Testis (tissue), 3 donors: ENCODE results near the gene PTPN3. TPM values are rescaled to one million over a fixed set of nuclear protein-coding genes. Genes with fewer than 3 reads are reported as not detected.

Experiments used
- DNase-seq: peaks from one replicate; pipeline ENCODE4 v3.0.0-alpha.2; 2019
- H3K27ac ChIP-seq, 2 donors: fragments of 200-600 bp; sonication (generic); one replicate each; pipeline ENCODE4 v1.5.1; 2019
- H3K27me3 ChIP-seq: fragments of 200-600 bp; sonication (generic); one replicate; pipeline ENCODE4 v1.5.1; 2019
- H3K36me3 ChIP-seq: fragments of 200-600 bp; sonication (generic); one replicate; pipeline ENCODE4 v1.5.1; 2017; ENCODE audit warnings: low read depth; ENCODE audit errors: missing control alignments
- H3K4me1 ChIP-seq: fragments of 200-600 bp; sonication (generic); one replicate; pipeline ENCODE4 v1.5.1; 2019
- H3K4me3 ChIP-seq, 2 donors: fragments of 200-600 bp; sonication (generic); one replicate each; pipeline ENCODE4 v1.5.1; 2017 to 2019
- H3K9me3 ChIP-seq: fragments of 200-600 bp; sonication (generic); one replicate; pipeline ENCODE4 v1.5.1; 2017
- POLR2A ChIP-seq: fragments of 450-650 bp; IDR thresholded peaks from one replicate; pipeline ENCODE4 v1.6.1; 2017; ENCODE audit warnings: antibody characterized with exemption, mild to moderate bottlenecking, moderate library complexity
- WGBS, 2 donors: methylation state at CpG; one replicate each; pipeline ENCODE4 v1.1.5; 2018; 5-methylcytosine and 5-hydroxymethylcytosine counted together
- intact Hi-C: fragments of 100-400 bp; cut with DNase I; formaldehyde crosslinking; loops from one replicate; pipeline ENCODE4 v1.15.1; 2023; ENCODE audit warnings: low total_unique reads
- polyA plus RNA-seq: library from polyadenylated mRNA; stranded (reverse); fragments of 350-450 nt; fragmentation: Illumina TruSeq; extraction: RNeasy Lipid Tissue Mini Kit (QIAGEN cat#74804); gene quantifications from one replicate; pipeline ENCODE4 v1.2.3, GENCODE V29; 2014; ENCODE audit warnings: low read depth, low replicate concordance; ENCODE audit not compliant: insufficient read depth
- total RNA-seq, 2 donors: library from RNA; depleted of rRNA; stranded (reverse); fragments of >200 nt; gene quantifications; one replicate each; pipeline ENCODE4 v1.2.3, GENCODE V29; 2016
- TF ChIP-seq, protein P1 (sequence below), 3 experiments: fragments of 450-650 bp in 2 of 3; fragments of 200-600 bp in 1 of 3; sonication (generic) in 1 of 3; IDR thresholded peaks; one replicate each; pipeline ENCODE4 v1.5.1; 2016 to 2019; ENCODE audit warnings: antibody characterized with exemption in 3 of 3, mild to moderate bottlenecking in 2 of 3, moderate library complexity in 1 of 3

The PTPN3 gene
- total and polyA plus RNA-seq, 3 donors from 2014 or later, result 6.6 to 8.1 (median 7.0) TPM

DNA sequence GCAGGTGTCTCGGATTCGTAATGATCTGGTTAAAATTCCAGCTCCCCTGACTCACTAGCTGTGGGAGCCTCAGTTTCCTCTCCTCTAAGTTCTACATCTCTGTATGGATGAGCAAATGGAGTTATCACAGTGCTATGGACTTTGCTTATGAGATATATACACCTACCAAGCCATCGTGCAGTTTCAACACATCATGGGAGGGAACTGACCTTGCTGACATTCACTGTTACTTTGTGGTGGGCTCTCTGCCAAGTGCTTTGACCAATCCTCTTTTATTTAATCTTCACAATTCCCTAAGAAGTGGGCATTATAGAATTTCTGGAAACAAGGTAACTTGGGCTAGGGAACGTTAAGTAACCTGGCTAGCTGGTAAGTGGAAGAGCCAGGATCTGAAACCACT is 70.2 kb downstream of the PTPN3 start:
- Histone ChIP-seq H3K27me3 (no peaks in the 10 kb centered on the region), H3K27ac (no peak overlapping the region), H3K36me3 (no peaks in the 10 kb centered on the region), H3K4me3 (no peak overlapping the region), H3K4me1 (no peaks in the 10 kb centered on the region), H3K9me3 (no peaks in the 10 kb centered on the region)
- 68 to 70% methylated on average over 4 of the region's 4 CpGs for WGBS, 2 donors
- no peak for DNase-seq
- no peak for TF ChIP-seq POLR2A
- TF ChIP-seq, protein P1, sequence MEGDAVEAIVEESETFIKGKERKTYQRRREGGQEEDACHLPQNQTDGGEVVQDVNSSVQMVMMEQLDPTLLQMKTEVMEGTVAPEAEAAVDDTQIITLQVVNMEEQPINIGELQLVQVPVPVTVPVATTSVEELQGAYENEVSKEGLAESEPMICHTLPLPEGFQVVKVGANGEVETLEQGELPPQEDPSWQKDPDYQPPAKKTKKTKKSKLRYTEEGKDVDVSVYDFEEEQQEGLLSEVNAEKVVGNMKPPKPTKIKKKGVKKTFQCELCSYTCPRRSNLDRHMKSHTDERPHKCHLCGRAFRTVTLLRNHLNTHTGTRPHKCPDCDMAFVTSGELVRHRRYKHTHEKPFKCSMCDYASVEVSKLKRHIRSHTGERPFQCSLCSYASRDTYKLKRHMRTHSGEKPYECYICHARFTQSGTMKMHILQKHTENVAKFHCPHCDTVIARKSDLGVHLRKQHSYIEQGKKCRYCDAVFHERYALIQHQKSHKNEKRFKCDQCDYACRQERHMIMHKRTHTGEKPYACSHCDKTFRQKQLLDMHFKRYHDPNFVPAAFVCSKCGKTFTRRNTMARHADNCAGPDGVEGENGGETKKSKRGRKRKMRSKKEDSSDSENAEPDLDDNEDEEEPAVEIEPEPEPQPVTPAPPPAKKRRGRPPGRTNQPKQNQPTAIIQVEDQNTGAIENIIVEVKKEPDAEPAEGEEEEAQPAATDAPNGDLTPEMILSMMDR (IDR thresholded peaks at IDR 0.05), result no peak
- intact Hi-C loops, result no loop called here

DNA sequence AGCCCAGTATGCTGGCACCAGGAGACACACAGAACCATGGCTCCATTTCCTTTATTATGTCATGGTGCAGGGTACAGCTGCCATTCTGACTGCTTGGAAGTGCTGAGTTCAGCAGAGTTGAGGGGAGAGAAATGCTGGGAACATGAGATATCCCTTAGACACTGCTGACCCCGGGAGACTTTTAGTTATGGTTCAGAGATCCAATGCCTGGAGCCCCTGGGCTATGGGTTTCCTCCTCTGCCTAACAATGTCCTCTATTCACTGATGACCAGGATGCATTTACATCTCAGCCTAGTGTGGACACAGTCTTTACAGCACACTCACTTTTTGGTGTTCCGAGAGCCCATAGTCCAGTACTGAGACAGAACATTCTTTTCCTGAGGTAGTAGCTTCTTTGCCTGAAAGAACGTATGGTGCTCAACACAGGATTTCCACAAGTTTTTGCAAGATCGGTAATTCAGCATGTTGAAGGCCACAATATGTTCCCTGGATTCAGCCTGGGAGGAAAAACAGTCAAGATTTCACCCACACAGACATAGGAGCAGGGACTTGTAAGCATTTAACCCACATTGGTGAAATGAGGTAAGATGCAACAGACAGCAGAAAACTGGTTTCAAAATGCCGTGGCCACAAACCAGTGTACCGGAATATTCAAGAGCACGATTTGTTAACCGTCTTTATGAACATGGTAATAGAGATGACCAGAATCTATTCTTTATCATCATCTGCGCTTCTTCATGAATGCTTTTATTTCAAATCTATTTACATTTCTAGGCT is 71.3 kb downstream of the PTPN3 start:
- TF ChIP-seq, protein P1 (IDR thresholded peaks at IDR 0.05), result no peak
- TF ChIP-seq POLR2A, result no peak
- H3K4me3 ChIP-seq, result no peak overlapping the region
- H3K36me3 ChIP-seq, result no peaks in the 10 kb centered on the region
- no peaks in the 10 kb centered on the region for H3K4me1 ChIP-seq
- H3K9me3 ChIP-seq, result no peaks in the 10 kb centered on the region
- no peaks in the 10 kb centered on the region for H3K27me3 ChIP-seq
- intact Hi-C loops, result no loop called here
- WGBS, 2 donors, result 84% methylated on average over 9 of the region's 9 CpGs
- H3K27ac ChIP-seq, result no peak overlapping the region
- DNase-seq, result no peak

DNA sequence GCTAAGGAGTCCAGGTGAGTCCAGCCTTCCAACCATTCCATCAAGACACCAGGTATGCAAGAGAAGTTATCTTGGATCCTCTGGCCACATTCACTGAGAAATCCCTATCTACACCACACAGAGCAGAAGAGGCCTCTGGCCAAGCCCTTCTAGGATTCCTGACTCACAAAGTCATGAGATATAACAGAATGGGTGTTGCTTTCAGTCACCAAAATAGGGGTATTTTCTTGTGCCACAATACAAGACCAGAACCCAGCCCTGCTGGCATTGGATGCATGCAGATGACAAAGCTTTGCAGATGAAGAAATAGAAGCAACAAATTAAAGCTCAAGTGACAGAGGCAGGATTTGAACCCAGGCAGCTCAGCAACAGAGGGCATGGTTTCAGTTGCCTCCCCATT is 73.5 kb downstream of the PTPN3 start:
- Histone ChIP-seq H3K9me3 (no peaks in the 10 kb centered on the region), H3K27me3 (no peaks in the 10 kb centered on the region), H3K4me1 (no peaks in the 10 kb centered on the region), H3K4me3 (no peak overlapping the region), H3K36me3 (no peaks in the 10 kb centered on the region), H3K27ac (no peak overlapping the region)
- DNase-seq, result no peak
- TF ChIP-seq, protein P1 (IDR thresholded peaks at IDR 0.05), result no peak
- TF ChIP-seq POLR2A, result no peak
- intact Hi-C loops, result no loop called here

DNA sequence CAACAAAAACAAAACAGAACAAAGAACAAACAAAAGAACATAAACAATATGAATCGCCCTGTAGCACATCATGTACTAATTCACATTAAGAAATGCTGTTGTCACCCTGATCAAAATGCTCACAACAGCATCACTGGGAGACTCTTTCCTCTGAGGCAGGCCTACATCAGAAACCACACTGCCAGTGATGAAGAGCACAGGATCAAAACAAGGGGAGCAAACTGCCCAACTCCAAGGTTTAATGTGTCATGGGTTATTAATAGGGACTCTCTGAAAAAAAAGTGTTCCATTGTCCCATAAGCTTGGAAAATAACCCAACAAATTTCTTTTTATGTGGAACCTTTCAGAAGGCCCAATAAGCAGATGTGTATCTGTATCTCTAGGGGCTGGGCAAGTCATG is 74.2 kb downstream of the PTPN3 start:
- no peak for DNase-seq
- TF ChIP-seq, protein P1 (IDR thresholded peaks at IDR 0.05), result no peak
- no peak for TF ChIP-seq POLR2A
- intact Hi-C loops, result no loop called here

DNA sequence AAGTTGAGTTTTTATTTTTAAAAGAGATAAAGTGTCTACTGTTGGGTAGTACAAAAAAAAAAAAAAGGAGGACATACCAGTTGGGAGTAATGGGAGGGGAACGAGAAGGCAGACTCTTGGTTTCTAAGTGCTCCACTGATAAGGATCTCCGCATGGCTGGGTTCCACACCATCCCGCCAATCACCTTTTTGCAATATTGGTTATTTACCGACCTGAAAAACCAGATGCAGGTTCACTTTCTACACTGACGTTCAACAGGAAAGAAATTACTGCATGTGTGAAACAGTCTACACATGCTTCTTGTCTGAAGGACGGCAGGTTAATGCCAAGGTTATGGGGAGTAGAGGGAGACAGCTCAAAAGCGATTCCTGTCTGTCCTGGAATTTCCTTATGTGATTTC is 75.5 kb downstream of the PTPN3 start:
- intact Hi-C loops, result no loop called here
- H3K36me3 ChIP-seq, result no peaks in the 10 kb centered on the region
- H3K4me1 ChIP-seq, result no peaks in the 10 kb centered on the region
- WGBS, 2 donors, result 64 to 67% methylated on average over 7 of the region's 7 CpGs
- no peak overlapping the region for H3K4me3 ChIP-seq
- DNase-seq, result no peak
- TF ChIP-seq, protein P1 (IDR thresholded peaks at IDR 0.05), result no peak
- no peak for TF ChIP-seq POLR2A
- no peaks in the 10 kb centered on the region for H3K9me3 ChIP-seq
- H3K27ac ChIP-seq, result no peak overlapping the region
- no peaks in the 10 kb centered on the region for H3K27me3 ChIP-seq

More for the DNA sequence above, 74.2 kb downstream of the PTPN3 start:
- Histone ChIP-seq H3K36me3 (no peaks in the 10 kb centered on the region), H3K4me3 (no peak overlapping the region), H3K4me1 (no peaks in the 10 kb centered on the region), H3K9me3 (no peaks in the 10 kb centered on the region), H3K27me3 (no peaks in the 10 kb centered on the region), H3K27ac (no peak overlapping the region)
- WGBS, 2 donors, result 92 to 100% methylated on average over 1 of the region's 1 CpG
